GM12874 (cell line): Measurements from ENCODE around the gene POLR3F.

ENCODE experiments used
- CTCF ChIP-seq: IDR thresholded peaks from 2 replicates; pipeline ENCODE4 v1.5.1; 2011; ENCODE audit warnings: low read depth, mild to moderate bottlenecking, control low read depth, low read length, moderate library complexity; ENCODE audit not compliant: insufficient read depth

POLR3F gene

GRCh38 chr20:18527339-18527738, 60.1 kb downstream of the POLR3F start:
- TF ChIP-seq CTCF: no peak

- TF ChIP-seq CTCF: no peak
These were observed 60.6 kb downstream of the POLR3F start for GRCh38 chr20:18527836-18528235.

GRCh38 chr20:18529041-18529440, 61.9 kb downstream of the POLR3F start:
- no peak for TF ChIP-seq CTCF

GRCh38 chr20:18532626-18533025, 65.4 kb downstream of the POLR3F start:
- no peak for TF ChIP-seq CTCF

- no peak for TF ChIP-seq CTCF
These were observed 66.3 kb downstream of the POLR3F start for GRCh38 chr20:18533491-18533890.

GRCh38 chr20:18533978-18534644, 66.9 kb downstream of the POLR3F start:
- TF ChIP-seq CTCF: no peak
